ENCODE measurements around the gene RGS7. TPM values are rescaled to one million over a fixed set of nuclear protein-coding genes. Genes with fewer than 3 reads are reported as not detected.

Gene RGS7
- total and polyA plus RNA-seq, 2 of the 8 experiments (the other 6 are each of a cell fraction or from before 2014, with no cell fraction given), result 1.6 to 3.0 TPM

DNA sequence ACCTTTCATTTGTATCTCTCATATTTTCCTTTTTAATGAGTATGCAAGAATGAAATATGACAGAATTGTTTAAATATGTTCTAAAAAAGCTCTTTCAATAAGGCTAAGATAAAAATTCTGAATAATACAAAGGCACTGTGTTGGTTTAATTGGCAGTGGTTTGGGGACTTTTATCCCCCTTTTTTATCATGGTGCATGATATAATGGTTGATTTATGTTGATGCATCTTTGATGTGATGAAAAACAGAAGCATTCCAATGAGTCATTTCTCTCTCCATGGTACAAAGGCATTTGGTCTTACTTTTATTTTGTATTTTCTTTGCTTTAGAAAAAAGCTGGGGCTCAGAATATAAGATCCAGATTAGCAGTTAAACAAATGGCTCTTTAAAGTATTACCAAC is 617.9 kb downstream of the RGS7 start:
- Histone ChIP-seq H3K4me1 (replicated peaks in 1 of 4; ENCODE audit: control insufficient read depth in 3 of 4, insufficient read depth in 4 of 4, low read length in 3 of 4) (0 out of 7 replicates have a peak, but pooled peaks cover 0 to 4% (median 0%) of the 10 kb centered on the region in 4 experiments), H2AK5ac (ENCODE audit: low read depth, low read length) (no peak overlapping the region), H3K9me3 (ENCODE audit: insufficient read depth in 2 of 2, low read depth in 1 of 2, low read length in 1 of 2) (no peaks in the 10 kb centered on the region), H2BK20ac (ENCODE audit: low read length) (no peak overlapping the region), H2BK12ac (ENCODE audit: low read depth, low read length) (no peak overlapping the region), H3K36me3 (ENCODE audit: control insufficient read depth in 2 of 4, insufficient read depth in 4 of 4, low read length in 3 of 4) (no peaks in the 10 kb centered on the region), H3K56ac (replicated peaks; ENCODE audit: insufficient read length, low read depth, low read length) (no peak overlapping the region), H3K27me3 (replicated peaks in 1 of 4; ENCODE audit: control insufficient read depth in 3 of 4, extremely low read depth in 1 of 4, insufficient read depth in 3 of 4, low read length in 3 of 4) (no peaks in the 10 kb centered on the region), H4K8ac (ENCODE audit: extremely low read depth, insufficient read depth, low read length) (no peak overlapping the region), H3K9ac (replicated peaks in 1 of 4; ENCODE audit: extremely low read depth in 1 of 4, low read depth in 3 of 4, low read length in 3 of 4) (no peak overlapping the region), H3K79me1 (ENCODE audit: low read depth, low read length) (no peaks in the 10 kb centered on the region), H4K91ac (replicated peaks; ENCODE audit: insufficient read length, low read length) (no peak overlapping the region), H3K79me2 (ENCODE audit: control insufficient read depth in 1 of 2, insufficient read depth in 2 of 2, low read length in 2 of 2) (no peaks in the 10 kb centered on the region), H2BK5ac (ENCODE audit: low read depth, low read length) (no peak overlapping the region), H3K23me2 (ENCODE audit: low read depth, low read length) (no peaks in the 10 kb centered on the region), H2AFZ (ENCODE audit: low read length) (no peak overlapping the region), H2BK15ac (ENCODE audit: low read length) (no peak overlapping the region), H2BK120ac (replicated peaks; ENCODE audit: low read depth, low read length) (no peak overlapping the region), H3K27ac (ENCODE audit: low read depth, low read length) (no peak overlapping the region), H4K5ac (ENCODE audit: insufficient read length, low read depth, low read length) (no peak overlapping the region), H4K20me1 (replicated peaks in 1 of 2; ENCODE audit: control insufficient read depth in 1 of 2, insufficient read depth in 2 of 2, low read length in 2 of 2) (no peaks in the 10 kb centered on the region), H3K18ac (ENCODE audit: extremely low read depth, low read length) (no peak overlapping the region), H3K4me3 (ENCODE audit: extremely low read depth in 1 of 4, insufficient read depth in 2 of 4, low read depth in 3 of 4, low read length in 4 of 4) (no peak overlapping the region), H3K4me2 (ENCODE audit: insufficient read depth in 1 of 2, low read depth in 2 of 2, low read length in 2 of 2) (no peak overlapping the region), H3K4ac (replicated peaks; ENCODE audit: insufficient read length, low read depth, low read length) (no peak overlapping the region), H3K14ac (ENCODE audit: insufficient read length) (no peak overlapping the region), H3K23ac (ENCODE audit: insufficient read length) (no peak overlapping the region)
- POLR2A ChIA-PET (ENCODE audit: partially characterized antibody), result no interaction called here
- DNase-seq (ENCODE audit: low read depth in 1 of 2, low spot score in 2 of 2), result no peak
- no peak for FAIRE-seq
- CTCF ChIA-PET (ENCODE audit: partially characterized antibody), result interaction anchor here (0.9 kb wide), 1 partner anchor 9 kb away, joined by 3 read pairs; no protein-coding TSS in a partner anchor
- TF ChIP-seq, protein P1, sequence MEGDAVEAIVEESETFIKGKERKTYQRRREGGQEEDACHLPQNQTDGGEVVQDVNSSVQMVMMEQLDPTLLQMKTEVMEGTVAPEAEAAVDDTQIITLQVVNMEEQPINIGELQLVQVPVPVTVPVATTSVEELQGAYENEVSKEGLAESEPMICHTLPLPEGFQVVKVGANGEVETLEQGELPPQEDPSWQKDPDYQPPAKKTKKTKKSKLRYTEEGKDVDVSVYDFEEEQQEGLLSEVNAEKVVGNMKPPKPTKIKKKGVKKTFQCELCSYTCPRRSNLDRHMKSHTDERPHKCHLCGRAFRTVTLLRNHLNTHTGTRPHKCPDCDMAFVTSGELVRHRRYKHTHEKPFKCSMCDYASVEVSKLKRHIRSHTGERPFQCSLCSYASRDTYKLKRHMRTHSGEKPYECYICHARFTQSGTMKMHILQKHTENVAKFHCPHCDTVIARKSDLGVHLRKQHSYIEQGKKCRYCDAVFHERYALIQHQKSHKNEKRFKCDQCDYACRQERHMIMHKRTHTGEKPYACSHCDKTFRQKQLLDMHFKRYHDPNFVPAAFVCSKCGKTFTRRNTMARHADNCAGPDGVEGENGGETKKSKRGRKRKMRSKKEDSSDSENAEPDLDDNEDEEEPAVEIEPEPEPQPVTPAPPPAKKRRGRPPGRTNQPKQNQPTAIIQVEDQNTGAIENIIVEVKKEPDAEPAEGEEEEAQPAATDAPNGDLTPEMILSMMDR (IDR thresholded peaks at IDR 0.05; ENCODE audit: control extremely low read depth in 1 of 3, insufficient read depth in 1 of 3, low read depth in 1 of 3, low read length in 3 of 3), result no peak
- TF ChIP-seq CTBP2 (IDR thresholded peaks at IDR 0.05; ENCODE audit: borderline replicate concordance, insufficient read depth, insufficient read length, low read length) (no peak), SP4 (IDR thresholded peaks at IDR 0.05; ENCODE audit: low read length) (no peak), KDM4A (IDR thresholded peaks at IDR 0.05; ENCODE audit: low read depth, low read length, severe bottlenecking) (no peak), TBP (IDR thresholded peaks at IDR 0.05; ENCODE audit: low read depth, low read length) (no peak), POU5F1 (IDR thresholded peaks at IDR 0.05; ENCODE audit: low read depth, low read length) (no peak), EGR1 (IDR thresholded peaks at IDR 0.05; ENCODE audit: borderline replicate concordance, low read depth, low read length) (no peak), POLR2A (IDR thresholded peaks at IDR 0.05; ENCODE audit: control extremely low read depth in 1 of 2, low read depth in 2 of 2, low read length in 2 of 2) (no peak), BCL11A (IDR thresholded peaks at IDR 0.05; ENCODE audit: low read depth in 2 of 2, low read length in 2 of 2) (no peak), RXRA (IDR thresholded peaks at IDR 0.05; ENCODE audit: insufficient read depth, low read depth, low read length) (no peak), NRF1 (IDR thresholded peaks at IDR 0.05; ENCODE audit: low read depth, low read length) (no peak), POLR2AphosphoS5 (IDR thresholded peaks at IDR 0.05; ENCODE audit: low read depth, low read length) (no peak)
- TF ChIP-seq, protein P2, sequence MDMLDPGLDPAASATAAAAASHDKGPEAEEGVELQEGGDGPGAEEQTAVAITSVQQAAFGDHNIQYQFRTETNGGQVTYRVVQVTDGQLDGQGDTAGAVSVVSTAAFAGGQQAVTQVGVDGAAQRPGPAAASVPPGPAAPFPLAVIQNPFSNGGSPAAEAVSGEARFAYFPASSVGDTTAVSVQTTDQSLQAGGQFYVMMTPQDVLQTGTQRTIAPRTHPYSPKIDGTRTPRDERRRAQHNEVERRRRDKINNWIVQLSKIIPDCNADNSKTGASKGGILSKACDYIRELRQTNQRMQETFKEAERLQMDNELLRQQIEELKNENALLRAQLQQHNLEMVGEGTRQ (IDR thresholded peaks at IDR 0.05; ENCODE audit: low read length), result no peak
